Testis (tissue), 3 donors: Measurements from ENCODE around the gene THEMIS2. TPM values are rescaled to one million over a fixed set of nuclear protein-coding genes. Genes with fewer than 3 reads are reported as not detected.

ENCODE experiments used
- DNase-seq: peaks from one replicate; pipeline ENCODE4 v3.0.0-alpha.2; 2019
- H3K27ac ChIP-seq, 2 donors: fragments of 200-600 bp; sonication (generic); one replicate each; pipeline ENCODE4 v1.5.1; 2019
- H3K27me3 ChIP-seq: fragments of 200-600 bp; sonication (generic); one replicate; pipeline ENCODE4 v1.5.1; 2019
- H3K36me3 ChIP-seq: fragments of 200-600 bp; sonication (generic); one replicate; pipeline ENCODE4 v1.5.1; 2017; ENCODE audit warnings: low read depth; ENCODE audit errors: missing control alignments
- H3K4me1 ChIP-seq: fragments of 200-600 bp; sonication (generic); one replicate; pipeline ENCODE4 v1.5.1; 2019
- H3K4me3 ChIP-seq, 2 donors: fragments of 200-600 bp; sonication (generic); one replicate each; pipeline ENCODE4 v1.5.1; 2017 to 2019
- H3K9me3 ChIP-seq: fragments of 200-600 bp; sonication (generic); one replicate; pipeline ENCODE4 v1.5.1; 2017
- CTCF ChIP-seq, 3 experiments: fragments of 450-650 bp in 2 of 3; fragments of 200-600 bp in 1 of 3; sonication (generic) in 1 of 3; IDR thresholded peaks; one replicate each; pipeline ENCODE4 v1.5.1; 2016 to 2019; ENCODE audit warnings: antibody characterized with exemption in 3 of 3, mild to moderate bottlenecking in 2 of 3, moderate library complexity in 1 of 3
- POLR2A ChIP-seq: fragments of 450-650 bp; IDR thresholded peaks from one replicate; pipeline ENCODE4 v1.6.1; 2017; ENCODE audit warnings: antibody characterized with exemption, mild to moderate bottlenecking, moderate library complexity
- WGBS, 2 donors: methylation state at CpG; one replicate each; pipeline ENCODE4 v1.1.5; 2018; 5-methylcytosine and 5-hydroxymethylcytosine counted together
- intact Hi-C: fragments of 100-400 bp; cut with DNase I; formaldehyde crosslinking; loops from one replicate; pipeline ENCODE4 v1.15.1; 2023; ENCODE audit warnings: low total_unique reads
- polyA plus RNA-seq: library from polyadenylated mRNA; stranded (reverse); fragments of 350-450 nt; fragmentation: Illumina TruSeq; extraction: RNeasy Lipid Tissue Mini Kit (QIAGEN cat#74804); gene quantifications from one replicate; pipeline ENCODE4 v1.2.3, GENCODE V29; 2014; ENCODE audit warnings: low read depth, low replicate concordance; ENCODE audit not compliant: insufficient read depth
- small RNA-seq, 2 donors: library from RNA; depleted of rRNA; stranded (forward); fragments of <200 nt; gene quantifications; one replicate each; pipeline ENCODE3, GENCODE V24; 2016
- total RNA-seq, 2 donors: library from RNA; depleted of rRNA; stranded (reverse); fragments of >200 nt; gene quantifications; one replicate each; pipeline ENCODE4 v1.2.3, GENCODE V29; 2016

THEMIS2 gene
- total and polyA plus RNA-seq, 3 donors from 2014 or later, result 56.9 to 132 (median 103) TPM

GRCh38 chr1:27935721-27936120 lies 63.4 kb downstream of the THEMIS2 start:
- Histone ChIP-seq H3K4me1 (peaks cover 6% of the 10 kb centered on the region), H3K36me3 (no peaks in the 10 kb centered on the region), H3K27me3 (no peaks in the 10 kb centered on the region), H3K27ac (no peak overlapping the region), H3K9me3 (no peaks in the 10 kb centered on the region), H3K4me3 (no peak overlapping the region)
- 57 to 60% methylated on average over 8 of the region's 8 CpGs for WGBS, 2 donors
- intact Hi-C loops, result no loop called here
- no peak for DNase-seq
- TF ChIP-seq CTCF (IDR thresholded peaks at IDR 0.05) (no peak), POLR2A (no peak)

Small RNA genes lying within 50 kb of the gene (small RNA-seq; reads per million reads assigned to genes)
- gene RNU6-1245P (0 reads per million in 2 donors), gene SCARNA1 (170 to 223 reads per million in 2 donors)

Other genes with a start within 250 kb of the THEMIS2 start
- 10 to 100 TPM in 1 of 2 donors, 1 to 10 TPM in 1; 10.0 to 10.2 TPM for gene FGR, start 237.4 kb upstream of the THEMIS2 start, total RNA-seq
- 5.2 TPM for gene FGR, start 237.4 kb upstream of the THEMIS2 start, polyA plus RNA-seq
- 100 to 1,000 TPM; 120 to 288 TPM for gene IFI6, start 200.4 kb upstream of the THEMIS2 start, total RNA-seq
- gene IFI6, start 200.4 kb upstream of the THEMIS2 start, polyA plus RNA-seq, result 88.9 TPM
- gene FAM76A, start 146.6 kb upstream of the THEMIS2 start, total RNA-seq, result 10 to 100 TPM; 22.6 to 23.0 TPM
- 26.6 TPM for gene FAM76A, start 146.6 kb upstream of the THEMIS2 start, polyA plus RNA-seq
- gene STX12, start 99.3 kb upstream of the THEMIS2 start, total RNA-seq, result 10 to 100 TPM; 39.1 to 46.7 TPM
- gene STX12, start 99.3 kb upstream of the THEMIS2 start, polyA plus RNA-seq, result 32.0 TPM
- 10 to 100 TPM; 39.4 to 57.7 TPM for gene PPP1R8, start 41.8 kb upstream of the THEMIS2 start, total RNA-seq
- 49.4 TPM for gene PPP1R8, start 41.8 kb upstream of the THEMIS2 start, polyA plus RNA-seq
- gene RPA2, start 42.0 kb downstream of the THEMIS2 start, total RNA-seq, result 10 to 100 TPM; 67.7 to 71.3 TPM
- gene RPA2, start 42.0 kb downstream of the THEMIS2 start, polyA plus RNA-seq, result 131 TPM
- 1 to 10 TPM; 2.1 to 2.5 TPM for gene SMPDL3B, start 62.5 kb downstream of the THEMIS2 start, total RNA-seq
- 2.7 TPM for gene SMPDL3B, start 62.5 kb downstream of the THEMIS2 start, polyA plus RNA-seq
- 10 to 100 TPM; 10.9 to 11.7 TPM for gene XKR8, start 87.4 kb downstream of the THEMIS2 start, total RNA-seq
- 7.8 TPM for gene XKR8, start 87.4 kb downstream of the THEMIS2 start, polyA plus RNA-seq
- gene EYA3, start 216.1 kb downstream of the THEMIS2 start, total RNA-seq, result 10 to 100 TPM; 31.5 to 41.9 TPM
- gene EYA3, start 216.1 kb downstream of the THEMIS2 start, polyA plus RNA-seq, result 28.3 TPM